ENCODE results near the gene C4BPB. TPM values are rescaled to one million over a fixed set of nuclear protein-coding genes. Genes with fewer than 3 reads are reported as not detected.

C4BPB gene
- total and polyA plus RNA-seq, 2 donors (not counting 1 experiment from before 2014, with no cell fraction given) = not detected

DNA sequence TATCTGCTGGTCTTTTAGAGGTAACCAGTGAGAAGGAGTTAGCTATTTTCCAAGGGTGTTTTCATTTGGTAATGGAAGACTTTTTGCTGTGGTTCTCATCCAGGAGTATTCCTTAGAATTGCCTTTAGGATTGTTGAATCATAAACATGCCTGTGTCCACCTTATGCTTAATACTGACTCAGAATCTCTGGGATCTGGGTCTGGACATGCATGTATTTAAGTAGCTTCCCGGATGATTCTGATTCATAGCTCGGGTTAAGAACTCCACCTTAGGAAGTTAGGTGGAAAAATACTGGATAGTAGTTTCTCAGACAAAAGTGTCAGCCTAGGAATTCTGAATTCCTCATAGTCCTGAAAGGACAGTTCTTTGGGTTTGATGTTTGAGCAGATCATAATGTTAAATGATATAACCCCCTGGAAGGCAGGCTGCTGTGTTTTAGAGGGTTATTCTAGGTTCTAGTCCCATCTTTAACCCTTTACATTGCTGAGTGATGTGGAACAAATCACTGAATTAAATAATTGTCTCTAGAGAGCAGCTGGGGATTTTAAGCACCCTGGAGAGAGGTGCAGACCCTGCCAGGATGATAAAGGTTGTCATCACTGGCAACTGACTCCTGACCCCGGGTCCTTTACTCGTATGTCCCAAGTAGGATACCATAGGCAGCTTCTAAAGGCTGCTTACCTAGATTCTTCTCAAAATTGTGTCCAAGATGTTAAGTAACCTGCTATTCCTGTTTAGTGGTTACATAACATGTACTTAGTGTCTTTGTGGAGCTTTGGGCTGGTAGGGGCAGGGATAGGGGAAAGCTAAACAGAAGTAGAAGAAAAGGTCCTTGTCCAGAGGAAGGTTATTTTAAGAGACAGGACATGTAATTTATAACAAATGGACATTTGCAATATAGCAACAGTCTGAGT, 14.5 kb upstream of the C4BPB start:
- H3K36me3 ChIP-seq (ENCODE audit: control insufficient read depth, insufficient read depth, low read length) = no peaks in the 10 kb centered on the region
- no peak overlapping the region for H3K9ac ChIP-seq (ENCODE audit: insufficient read depth, low read length)
- H2AFZ ChIP-seq (ENCODE audit: low read length) = no peak overlapping the region
- no peak overlapping the region for H3K4me3 ChIP-seq (replicated peaks in 1 of 4; ENCODE audit: control extremely low read depth in 1 of 4, insufficient read depth in 1 of 4, low read depth in 3 of 4, low read length in 4 of 4)
- H3K4me2 ChIP-seq (ENCODE audit: extremely low read depth, insufficient read depth, low read length) = no peak overlapping the region
- H3K4me1 ChIP-seq (ENCODE audit: control insufficient read depth, extremely low read depth, insufficient read depth, low read length) = no peaks in the 10 kb centered on the region
- DNase-seq (ENCODE audit: low read depth in 2 of 2) = peak in 1 of 2 donors; percentile 29
- no peaks in the 10 kb centered on the region for H3K9me3 ChIP-seq (ENCODE audit: control insufficient read depth, insufficient read depth, low read depth, low read length)
- H4K20me1 ChIP-seq (ENCODE audit: control insufficient read depth, extremely low read depth, insufficient read depth, low read length) = no peaks in the 10 kb centered on the region
- H3K27me3 ChIP-seq (ENCODE audit: control insufficient read depth, insufficient read depth, low read length) = no peaks in the 10 kb centered on the region
- no peak for TF ChIP-seq EZH2 (IDR thresholded peaks at IDR 0.05; ENCODE audit: low read length, missing control alignments)
- TF ChIP-seq, protein P1, sequence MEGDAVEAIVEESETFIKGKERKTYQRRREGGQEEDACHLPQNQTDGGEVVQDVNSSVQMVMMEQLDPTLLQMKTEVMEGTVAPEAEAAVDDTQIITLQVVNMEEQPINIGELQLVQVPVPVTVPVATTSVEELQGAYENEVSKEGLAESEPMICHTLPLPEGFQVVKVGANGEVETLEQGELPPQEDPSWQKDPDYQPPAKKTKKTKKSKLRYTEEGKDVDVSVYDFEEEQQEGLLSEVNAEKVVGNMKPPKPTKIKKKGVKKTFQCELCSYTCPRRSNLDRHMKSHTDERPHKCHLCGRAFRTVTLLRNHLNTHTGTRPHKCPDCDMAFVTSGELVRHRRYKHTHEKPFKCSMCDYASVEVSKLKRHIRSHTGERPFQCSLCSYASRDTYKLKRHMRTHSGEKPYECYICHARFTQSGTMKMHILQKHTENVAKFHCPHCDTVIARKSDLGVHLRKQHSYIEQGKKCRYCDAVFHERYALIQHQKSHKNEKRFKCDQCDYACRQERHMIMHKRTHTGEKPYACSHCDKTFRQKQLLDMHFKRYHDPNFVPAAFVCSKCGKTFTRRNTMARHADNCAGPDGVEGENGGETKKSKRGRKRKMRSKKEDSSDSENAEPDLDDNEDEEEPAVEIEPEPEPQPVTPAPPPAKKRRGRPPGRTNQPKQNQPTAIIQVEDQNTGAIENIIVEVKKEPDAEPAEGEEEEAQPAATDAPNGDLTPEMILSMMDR (conservative IDR thresholded peaks at IDR 0.05 in 1 of 2, IDR thresholded peaks at IDR 0.05 in 1 of 2; ENCODE audit: low read depth in 1 of 2, low read length in 2 of 2) = no peak
- no peaks in the 10 kb centered on the region for H3K79me2 ChIP-seq (ENCODE audit: control insufficient read depth, insufficient read depth, low read length)
- H3K27ac ChIP-seq (ENCODE audit: insufficient read depth, low read length) = no peak overlapping the region

DNA sequence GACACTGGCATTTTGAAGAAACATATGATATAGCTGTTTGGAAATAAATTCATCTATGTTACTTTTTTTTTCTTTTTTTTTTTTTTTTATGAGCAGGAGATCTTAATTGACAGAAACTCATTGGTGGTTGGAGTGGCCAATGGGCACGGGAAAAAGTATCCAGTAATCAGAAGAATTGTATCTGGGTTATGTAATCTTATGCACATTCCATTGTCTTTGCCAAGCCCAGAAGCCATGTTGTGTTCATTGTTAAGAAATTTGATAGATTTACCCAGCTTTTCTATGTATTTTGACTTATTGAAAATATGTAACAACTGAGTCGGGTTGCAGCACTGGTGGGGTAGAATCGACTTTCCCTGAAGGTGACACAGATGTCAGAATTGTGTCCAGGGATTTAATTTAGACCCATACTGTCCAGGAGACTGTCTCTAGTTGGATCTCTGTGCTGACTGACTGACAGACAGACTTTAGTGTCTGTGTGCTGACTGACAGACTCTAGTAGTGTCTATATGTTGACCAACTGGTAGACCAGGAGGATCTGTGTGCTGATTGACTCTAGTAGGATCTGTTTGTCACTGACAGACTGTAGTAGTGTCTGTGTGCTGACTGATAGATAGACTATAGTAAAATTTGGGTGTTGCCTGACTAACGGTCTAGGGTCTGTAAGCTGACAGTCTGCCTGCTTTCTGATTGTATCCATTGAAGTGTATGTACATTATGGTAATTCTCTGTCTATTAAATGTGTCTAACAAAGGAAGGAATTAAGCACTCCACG, 12.3 kb upstream of the C4BPB start:
- peak in 1 of 2 donors; percentile 14 for DNase-seq (ENCODE audit: low read depth in 2 of 2)
- no peaks in the 10 kb centered on the region for H3K9me3 ChIP-seq (ENCODE audit: control insufficient read depth, insufficient read depth, low read depth, low read length)
- no peak overlapping the region for H3K4me2 ChIP-seq (ENCODE audit: extremely low read depth, insufficient read depth, low read length)
- no peaks in the 10 kb centered on the region for H3K4me1 ChIP-seq (ENCODE audit: control insufficient read depth, extremely low read depth, insufficient read depth, low read length)
- H3K9ac ChIP-seq (ENCODE audit: insufficient read depth, low read length) = no peak overlapping the region
- no peak overlapping the region for H3K27ac ChIP-seq (ENCODE audit: insufficient read depth, low read length)
- TF ChIP-seq, protein P1 (conservative IDR thresholded peaks at IDR 0.05 in 1 of 2, IDR thresholded peaks at IDR 0.05 in 1 of 2; ENCODE audit: low read depth in 1 of 2, low read length in 2 of 2) = no peak
- no peak for TF ChIP-seq EZH2 (IDR thresholded peaks at IDR 0.05; ENCODE audit: low read length, missing control alignments)
- no peaks in the 10 kb centered on the region for H3K27me3 ChIP-seq (ENCODE audit: control insufficient read depth, insufficient read depth, low read length)
- no peak overlapping the region for H2AFZ ChIP-seq (ENCODE audit: low read length)
- no peaks in the 10 kb centered on the region for H3K79me2 ChIP-seq (ENCODE audit: control insufficient read depth, insufficient read depth, low read length)
- no peak overlapping the region for H3K4me3 ChIP-seq (replicated peaks in 1 of 4; ENCODE audit: control extremely low read depth in 1 of 4, insufficient read depth in 1 of 4, low read depth in 3 of 4, low read length in 4 of 4)
- H4K20me1 ChIP-seq (ENCODE audit: control insufficient read depth, extremely low read depth, insufficient read depth, low read length) = no peaks in the 10 kb centered on the region
- no peaks in the 10 kb centered on the region for H3K36me3 ChIP-seq (ENCODE audit: control insufficient read depth, insufficient read depth, low read length)

DNA sequence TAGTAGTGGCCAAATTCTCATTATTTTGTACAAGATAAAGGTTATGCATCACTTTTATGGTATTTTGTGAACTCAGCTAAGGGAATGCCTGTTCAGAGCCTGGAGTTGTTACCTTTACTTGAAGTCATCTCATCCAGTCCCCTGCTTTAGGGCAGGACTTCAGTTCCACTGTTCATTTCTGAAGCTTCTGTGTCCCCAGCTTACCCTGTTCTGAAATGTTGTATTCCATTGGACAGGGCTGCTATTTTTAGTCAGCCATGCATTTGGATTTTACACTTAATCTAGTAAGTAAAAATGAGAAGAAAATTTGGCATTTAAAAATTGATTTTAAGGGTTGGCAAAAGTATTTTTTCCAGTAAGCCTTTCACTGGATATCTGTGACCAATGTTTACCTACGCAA, 11.6 kb upstream of the C4BPB start:
- Histone ChIP-seq H3K36me3 (ENCODE audit: control insufficient read depth, insufficient read depth, low read length) (no peaks in the 10 kb centered on the region), H3K4me3 (replicated peaks in 1 of 4; ENCODE audit: control extremely low read depth in 1 of 4, insufficient read depth in 1 of 4, low read depth in 3 of 4, low read length in 4 of 4) (no peak overlapping the region), H3K4me1 (ENCODE audit: control insufficient read depth, extremely low read depth, insufficient read depth, low read length) (no peaks in the 10 kb centered on the region), H3K4me2 (ENCODE audit: extremely low read depth, insufficient read depth, low read length) (no peak overlapping the region), H2AFZ (ENCODE audit: low read length) (no peak overlapping the region), H3K79me2 (ENCODE audit: control insufficient read depth, insufficient read depth, low read length) (no peaks in the 10 kb centered on the region), H3K27ac (ENCODE audit: insufficient read depth, low read length) (no peak overlapping the region), H3K9ac (ENCODE audit: insufficient read depth, low read length) (no peak overlapping the region), H4K20me1 (ENCODE audit: control insufficient read depth, extremely low read depth, insufficient read depth, low read length) (no peaks in the 10 kb centered on the region), H3K9me3 (ENCODE audit: control insufficient read depth, insufficient read depth, low read depth, low read length) (no peaks in the 10 kb centered on the region), H3K27me3 (ENCODE audit: control insufficient read depth, insufficient read depth, low read length) (no peaks in the 10 kb centered on the region)
- DNase-seq (ENCODE audit: low read depth in 2 of 2) = no peak
- no peak for TF ChIP-seq EZH2 (IDR thresholded peaks at IDR 0.05; ENCODE audit: low read length, missing control alignments)
- TF ChIP-seq, protein P1 (conservative IDR thresholded peaks at IDR 0.05 in 1 of 2, IDR thresholded peaks at IDR 0.05 in 1 of 2; ENCODE audit: low read depth in 1 of 2, low read length in 2 of 2) = no peak
